NCI-H1092 (cell line): ENCODE measurements around the gene CLCA2.

Source experiments
- DNase-seq: peaks from one replicate; lab custom pipeline; 2025; lab: John Stamatoyannopoulos, UW

The CLCA2 gene

DNA sequence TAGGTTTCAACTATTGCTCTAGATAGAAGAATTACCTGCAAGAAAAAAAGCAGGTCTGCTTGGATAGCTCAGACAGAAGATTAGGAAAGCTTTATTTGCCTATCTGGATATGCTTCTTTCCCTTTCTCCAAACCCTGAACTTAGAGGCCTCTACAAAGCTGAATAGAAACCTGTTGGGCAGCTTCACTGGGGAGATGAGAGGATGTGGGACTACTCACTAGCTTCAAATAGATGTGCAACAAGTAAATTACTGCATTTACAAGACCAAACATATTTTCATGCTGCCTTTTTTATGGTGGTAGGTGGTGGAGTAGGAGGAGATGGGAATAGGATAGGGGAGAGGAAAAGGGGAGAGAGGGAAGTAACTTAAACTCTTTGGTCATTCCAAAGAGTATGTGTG lies 6.4 kb downstream of the CLCA2 start:
- DNase-seq, result no peak

DNA sequence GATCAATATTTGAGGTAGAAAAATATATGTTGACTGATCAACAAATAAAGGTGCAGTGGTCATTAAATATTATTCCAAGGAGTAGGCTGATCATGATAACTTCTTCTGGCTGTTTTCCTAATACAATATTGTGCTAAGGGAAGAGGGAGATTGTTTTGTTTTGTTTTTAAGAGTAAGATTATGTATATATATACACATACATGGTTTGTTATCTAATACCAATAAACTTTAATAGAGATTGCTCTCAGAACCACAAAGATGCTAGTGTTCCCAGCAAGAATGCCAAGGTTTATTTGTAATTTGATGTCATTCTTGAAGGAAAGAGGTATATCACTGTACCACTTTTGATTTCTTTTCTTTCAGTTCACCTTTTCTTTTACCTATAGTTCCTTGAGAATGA lies 10.1 kb downstream of the CLCA2 start:
- no peak for DNase-seq

DNA sequence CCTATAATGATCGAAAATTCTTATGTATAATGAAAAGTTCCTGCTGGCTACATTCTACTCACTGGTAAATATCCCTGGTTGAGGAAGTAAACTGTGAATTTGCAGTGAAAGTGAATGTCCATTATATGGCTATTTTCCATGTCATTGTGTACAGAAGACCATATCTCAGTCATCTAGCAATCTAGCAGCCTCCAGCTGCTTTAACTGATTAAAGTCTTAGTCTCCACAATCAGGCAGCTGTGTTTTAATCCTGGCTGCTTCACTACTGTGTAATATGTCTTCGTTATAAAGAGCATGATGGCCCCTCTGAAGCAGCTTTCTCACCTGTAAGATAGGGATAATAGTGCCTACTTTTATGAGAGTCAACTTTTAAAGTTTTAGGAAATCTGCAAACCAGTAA lies 11.4 kb downstream of the CLCA2 start:
- no peak for DNase-seq

DNA sequence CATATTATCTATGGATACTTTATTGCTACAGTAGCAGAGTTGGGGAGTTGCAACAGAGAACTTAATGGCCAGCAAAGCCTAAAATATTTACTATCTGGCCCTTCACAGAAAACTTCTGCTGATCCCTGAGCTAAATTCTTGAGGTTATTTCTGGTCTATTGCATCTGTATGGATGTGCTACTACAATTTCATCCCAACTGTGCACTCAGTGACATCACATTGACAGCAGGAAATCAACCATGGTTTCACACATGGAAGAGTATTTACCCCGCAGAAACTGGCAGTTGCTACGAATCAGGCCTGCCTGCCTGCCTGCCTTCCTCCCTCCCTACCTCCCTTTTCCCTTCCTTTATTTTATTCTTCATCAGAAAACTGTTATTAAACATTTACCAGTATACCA lies 12.1 kb downstream of the CLCA2 start:
- DNase-seq, result no peak

DNA sequence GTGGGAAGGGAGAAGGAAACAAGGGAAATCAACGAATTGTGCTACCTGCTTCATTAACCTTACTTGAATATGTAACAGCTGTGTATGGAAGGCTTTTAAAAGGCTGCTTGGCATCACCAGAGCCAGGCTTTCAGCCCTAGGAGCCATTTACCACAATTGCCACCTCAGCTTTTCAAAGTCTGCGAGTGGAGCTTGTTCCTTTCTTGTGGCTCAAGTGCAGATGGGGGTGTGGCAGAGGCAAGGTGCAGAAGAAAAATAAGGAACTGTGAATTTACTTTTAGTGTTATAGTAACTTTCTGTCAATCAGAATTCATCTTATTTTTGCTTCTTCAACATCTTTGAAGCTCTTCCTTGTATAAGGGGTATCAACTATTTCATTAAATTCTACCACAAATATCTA lies 17.6 kb downstream of the CLCA2 start:
- DNase-seq, result no peak

DNA sequence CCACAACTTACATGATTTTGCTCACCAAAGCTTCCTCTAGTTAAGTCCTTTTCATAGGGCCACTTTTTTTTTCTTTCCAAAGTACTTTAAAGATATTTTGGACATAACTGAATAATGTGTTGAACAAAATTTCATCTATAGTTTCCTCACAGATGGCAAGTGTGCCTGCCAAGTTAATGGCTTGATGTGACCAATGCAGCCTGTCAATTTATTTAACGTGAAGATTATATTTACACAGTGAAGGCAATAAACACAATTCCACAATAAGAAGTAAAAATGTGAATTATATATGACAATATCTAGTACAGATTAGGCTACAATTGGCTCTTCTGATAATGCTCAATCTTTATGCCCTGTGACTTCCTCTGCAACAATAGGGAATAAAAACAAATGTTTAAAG lies 18.0 kb downstream of the CLCA2 start:
- DNase-seq, result no peak

DNA sequence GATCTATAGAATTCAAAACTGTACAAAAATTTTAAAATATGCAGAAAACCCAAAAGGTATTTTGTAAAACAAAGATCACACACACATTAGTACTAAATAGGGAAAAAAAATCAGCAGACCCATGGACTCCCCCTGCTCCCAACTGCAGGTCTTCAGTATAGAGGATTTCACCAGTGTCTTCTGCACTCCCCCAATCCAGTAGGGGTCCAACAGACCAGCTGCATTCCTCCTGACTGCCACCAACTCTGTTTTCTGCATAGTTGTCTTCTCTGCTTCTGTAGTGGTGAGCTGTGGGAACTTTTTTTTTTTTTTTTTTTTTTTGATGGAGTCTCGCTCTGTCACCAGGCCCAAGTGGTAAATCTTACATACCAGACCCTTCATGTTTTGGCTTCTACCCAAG lies 21.9 kb downstream of the CLCA2 start:
- no peak for DNase-seq

DNA sequence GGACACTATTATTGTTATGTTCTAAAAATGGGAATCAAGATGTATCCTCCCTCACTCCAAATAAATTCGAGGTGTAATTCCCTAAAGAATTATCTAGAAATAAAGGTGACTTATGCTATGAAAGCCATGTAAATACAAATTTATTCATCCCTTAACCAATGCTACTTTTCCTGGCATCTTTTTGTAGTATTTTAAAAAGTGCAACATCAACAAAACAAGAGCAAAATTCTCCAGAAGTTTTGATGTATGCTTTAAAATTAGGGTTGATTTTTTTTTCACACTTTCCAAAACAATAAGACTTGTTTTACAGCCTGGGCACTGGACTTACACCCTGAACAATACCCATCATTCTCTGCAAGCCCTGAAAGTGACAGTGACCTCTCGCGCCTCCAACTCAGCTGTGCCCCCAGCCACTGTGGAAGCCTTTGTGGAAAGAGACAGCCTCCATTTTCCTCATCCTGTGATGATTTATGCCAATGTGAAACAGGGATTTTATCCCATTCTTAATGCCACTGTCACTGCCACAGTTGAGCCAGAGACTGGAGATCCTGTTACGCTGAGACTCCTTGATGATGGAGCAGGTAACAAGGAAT lies 23.3 kb downstream of the CLCA2 start:
- DNase-seq, result no peak

DNA sequence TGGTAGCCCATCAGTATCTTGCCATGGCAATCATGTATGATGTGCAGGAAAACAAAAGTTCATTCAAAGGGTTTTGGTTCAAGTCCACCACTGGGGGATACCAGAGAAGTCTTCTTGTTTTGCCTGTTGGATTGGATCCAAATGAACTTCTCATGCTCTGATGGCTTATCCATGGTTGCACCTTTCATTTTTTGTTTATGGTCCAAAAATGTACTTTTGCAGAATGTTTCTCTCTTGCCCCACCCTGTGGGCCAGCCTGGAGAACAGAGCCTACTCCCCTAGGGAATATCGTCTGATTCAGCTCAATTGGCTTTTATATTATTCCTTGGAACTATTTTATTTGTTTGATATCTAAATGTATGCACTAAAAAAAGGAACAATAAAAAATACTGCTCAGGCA lies 24.7 kb downstream of the CLCA2 start:
- no peak for DNase-seq

DNA sequence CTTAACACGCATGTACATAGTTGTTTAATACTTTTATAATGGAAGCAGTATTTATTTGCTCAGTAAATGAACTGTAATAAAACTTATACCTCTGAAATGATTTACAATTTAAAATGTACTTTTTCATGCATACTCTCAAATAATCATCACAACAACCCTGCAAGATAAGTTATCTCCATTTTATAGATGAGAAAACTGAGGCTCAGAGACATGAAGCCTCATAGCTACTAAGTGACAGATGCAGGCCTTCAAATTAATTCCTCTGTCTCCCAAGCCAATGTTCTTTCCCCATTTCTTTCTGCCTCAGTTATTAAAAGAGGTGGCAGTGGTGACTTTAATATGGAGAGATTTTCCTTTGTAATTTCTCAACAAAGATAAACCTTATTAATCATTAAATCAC lies 25.1 kb downstream of the CLCA2 start:
- DNase-seq, result no peak

DNA sequence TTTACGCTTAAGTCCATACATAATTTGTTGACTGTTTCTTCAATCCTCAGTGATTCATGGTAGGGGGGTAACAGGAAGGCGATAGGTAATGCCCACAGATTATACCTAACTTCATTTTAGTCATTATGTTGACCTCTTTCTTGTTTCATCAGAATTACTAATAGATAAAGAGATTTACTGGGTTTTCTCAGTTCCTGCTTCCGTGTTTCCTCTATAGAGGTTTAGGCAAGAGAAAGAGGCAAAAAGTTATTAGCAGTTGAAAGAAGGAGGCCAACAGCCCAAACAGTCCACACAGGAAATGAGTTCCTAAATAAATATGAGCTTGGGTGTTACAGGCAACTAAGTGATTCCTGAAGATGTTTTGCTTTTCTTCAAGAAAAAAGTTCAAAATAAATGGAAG lies 26.9 kb downstream of the CLCA2 start:
- DNase-seq, result no peak

DNA sequence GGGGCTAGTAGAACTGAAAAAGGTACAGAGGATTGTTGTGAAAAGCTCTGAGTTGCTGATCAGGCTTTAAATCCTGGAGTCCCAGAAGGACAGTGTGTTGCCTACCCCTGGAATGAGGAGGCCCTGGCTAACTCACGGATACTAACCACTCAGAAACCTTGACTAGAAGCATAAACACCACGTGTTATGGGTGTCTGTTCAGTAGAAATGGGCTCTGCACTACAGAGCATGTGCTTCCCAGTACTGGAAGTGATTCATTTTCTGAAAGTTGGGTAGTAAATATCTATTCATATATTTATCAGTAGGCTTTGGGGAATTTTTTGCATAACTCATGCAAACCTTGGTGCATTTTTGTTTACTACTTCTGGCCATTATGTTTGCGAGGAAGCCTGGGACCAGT lies 29.7 kb downstream of the CLCA2 start:
- no peak for DNase-seq

DNA sequence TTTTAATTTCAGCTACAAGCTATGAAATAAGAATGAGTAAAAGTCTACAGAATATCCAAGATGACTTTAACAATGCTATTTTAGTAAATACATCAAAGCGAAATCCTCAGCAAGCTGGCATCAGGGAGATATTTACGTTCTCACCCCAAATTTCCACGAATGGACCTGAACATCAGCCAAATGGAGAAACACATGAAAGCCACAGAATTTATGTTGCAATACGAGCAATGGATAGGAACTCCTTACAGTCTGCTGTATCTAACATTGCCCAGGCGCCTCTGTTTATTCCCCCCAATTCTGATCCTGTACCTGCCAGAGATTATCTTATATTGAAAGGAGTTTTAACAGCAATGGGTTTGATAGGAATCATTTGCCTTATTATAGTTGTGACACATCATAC lies 31.1 kb downstream of the CLCA2 start:
- no peak for DNase-seq

DNA sequence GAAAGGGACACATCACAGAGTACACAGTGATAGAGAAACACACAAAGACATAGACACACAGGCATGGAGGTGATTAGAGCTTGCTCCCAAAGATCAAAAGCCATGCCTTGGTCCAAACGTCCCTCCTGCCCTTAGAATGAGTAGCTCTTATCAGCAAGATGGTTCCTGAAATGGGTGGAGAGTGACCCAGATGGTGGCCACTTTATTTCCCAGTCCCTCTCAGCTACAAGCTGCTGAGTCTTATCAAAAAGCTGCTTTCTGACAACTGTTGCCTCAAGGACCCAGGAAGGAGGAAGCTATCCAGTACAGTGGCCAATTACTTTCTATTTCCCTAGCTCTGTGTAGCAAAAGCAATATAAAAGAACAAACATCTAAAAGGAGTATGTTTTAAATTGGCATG lies 37.0 kb downstream of the CLCA2 start:
- no peak for DNase-seq

DNA sequence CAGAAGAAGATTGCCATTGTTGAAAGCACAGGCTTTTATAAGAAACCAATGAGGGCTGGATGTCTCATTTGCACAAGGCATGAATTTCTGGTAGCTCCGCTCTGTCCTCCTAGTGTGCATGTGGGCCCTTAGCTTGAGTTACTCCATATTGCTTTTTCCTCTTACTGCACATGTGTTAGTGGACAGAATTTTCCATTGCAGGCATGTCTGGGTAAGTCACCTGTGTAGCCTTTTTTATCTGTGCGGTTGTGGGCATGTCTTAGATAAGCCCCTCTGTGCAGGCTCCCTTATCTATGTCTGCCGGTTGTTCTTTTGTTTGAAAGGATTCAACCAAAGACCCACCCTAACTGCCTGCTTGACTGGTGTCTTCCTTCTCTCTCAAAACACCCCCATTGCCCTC lies 37.5 kb downstream of the CLCA2 start:
- no peak for DNase-seq

DNA sequence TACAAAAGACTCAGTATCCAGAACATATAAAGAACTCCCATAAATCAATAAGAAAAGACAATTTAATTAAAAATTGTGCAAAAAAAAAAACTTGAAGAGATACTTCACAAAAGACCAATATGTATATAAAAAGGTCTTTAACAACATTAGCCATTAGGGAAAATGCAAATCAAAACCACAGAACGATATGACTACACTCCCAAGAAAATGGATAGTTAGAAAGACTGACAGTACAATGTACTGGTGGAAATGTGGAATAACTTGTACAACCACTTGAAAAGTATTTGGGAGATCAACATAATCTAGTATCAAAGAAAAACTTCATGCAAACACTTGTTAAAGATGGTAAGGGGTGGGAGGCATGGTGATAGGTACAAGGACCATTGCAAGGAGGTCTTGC lies 40.8 kb downstream of the CLCA2 start:
- DNase-seq, result no peak

DNA sequence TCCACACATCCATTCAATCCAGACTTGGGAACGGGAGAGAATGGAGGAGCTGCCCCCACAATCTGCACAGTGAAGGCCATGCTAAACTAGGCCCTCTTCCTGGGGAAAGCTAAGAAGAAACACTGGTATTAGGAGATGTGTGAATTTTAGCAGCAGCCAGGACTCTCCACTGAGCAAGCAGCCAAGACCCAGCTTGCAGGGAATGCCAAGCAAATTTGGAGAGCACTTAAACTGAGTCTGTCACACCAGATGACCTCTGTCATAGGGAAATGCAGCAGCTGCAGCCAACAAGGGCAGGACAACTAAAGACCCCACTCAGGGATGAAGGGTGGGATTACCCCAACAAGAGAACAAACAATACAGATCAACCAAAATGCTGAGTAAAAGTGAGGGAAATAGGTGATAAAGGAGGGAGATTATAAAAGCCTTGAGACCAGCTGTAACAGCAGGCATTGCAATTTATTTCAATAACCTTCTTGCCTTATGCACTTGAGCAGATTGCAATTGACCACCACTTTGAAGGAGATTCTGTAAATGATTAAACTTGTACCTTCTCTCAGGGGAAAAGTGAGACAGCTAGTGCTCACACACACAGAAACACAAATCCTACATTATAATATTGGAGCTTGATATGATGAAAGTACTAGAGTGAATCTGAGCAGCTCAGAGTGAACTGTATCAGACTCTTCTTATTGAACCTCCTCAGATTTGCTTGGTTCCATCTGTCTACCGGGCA lies 42.3 kb downstream of the CLCA2 start:
- DNase-seq, result no peak

DNA sequence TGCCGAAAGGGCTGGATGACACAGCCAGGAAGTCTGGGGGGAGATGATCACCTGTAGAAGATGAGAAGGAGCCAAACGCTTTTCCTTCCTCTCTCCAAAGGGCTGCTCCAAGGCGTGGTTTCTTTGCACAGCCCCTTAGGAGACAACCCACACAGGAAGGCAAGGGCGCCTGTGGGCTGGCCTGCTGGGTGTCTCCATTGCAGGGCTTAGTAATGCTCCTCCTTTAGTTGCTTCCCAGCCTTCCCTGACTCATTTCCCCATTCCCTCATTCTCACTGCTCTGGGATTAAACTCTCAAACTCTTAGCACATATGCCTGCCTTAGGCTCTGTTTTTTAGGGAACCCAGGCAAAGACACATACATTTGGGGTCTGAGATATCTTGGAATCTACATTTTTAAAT lies 43.0 kb downstream of the CLCA2 start:
- DNase-seq, result no peak

DNA sequence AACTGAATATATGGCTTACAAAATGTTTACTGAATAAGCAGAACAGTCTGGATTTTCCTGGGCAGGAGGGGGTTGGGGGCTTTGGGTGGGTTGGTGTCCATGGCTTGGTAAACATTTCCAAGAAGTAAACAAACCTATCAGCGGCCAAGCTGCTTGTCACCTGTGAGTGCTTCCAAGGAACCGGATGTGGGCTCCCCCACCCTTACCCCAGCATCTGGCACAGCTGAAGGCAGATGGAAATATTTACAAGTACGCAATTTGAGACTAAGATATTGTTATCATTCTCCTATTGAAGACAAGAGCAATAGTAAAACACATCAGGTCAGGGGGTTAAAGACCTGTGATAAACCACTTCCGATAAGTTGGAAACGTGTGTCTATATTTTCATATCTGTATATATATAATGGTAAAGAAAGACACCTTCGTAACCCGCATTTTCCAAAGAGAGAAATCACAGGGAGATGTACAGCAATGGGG lies 44.6 kb downstream of the CLCA2 start, which contains the start of gene CLCA1:
Gene CLCA1 (plus strand): TSS at position 427 of the 477 bp plus-strand sequence. CDS start 45 bp downstream, at position 472.
- DNase-seq, result no peak

DNA sequence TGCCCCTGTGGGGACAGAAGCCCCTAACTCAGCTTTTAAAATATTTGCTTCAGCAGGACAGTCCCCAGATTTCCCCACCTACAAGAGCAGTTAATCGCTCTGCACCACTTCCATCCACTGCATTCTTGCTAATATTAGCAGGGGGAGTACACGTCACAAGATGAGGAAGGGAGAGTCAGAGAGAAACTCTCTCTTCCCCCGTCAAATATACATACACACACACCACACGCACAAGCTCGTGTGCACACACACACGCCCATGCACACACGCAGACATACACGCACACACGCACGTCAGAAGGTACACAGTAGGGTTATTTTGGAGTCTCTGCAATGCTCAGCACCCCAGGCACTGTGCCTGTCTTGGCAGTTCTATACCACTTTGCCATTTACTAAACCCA lies 46.9 kb downstream of the CLCA2 start:
- DNase-seq, result no peak

DNA sequence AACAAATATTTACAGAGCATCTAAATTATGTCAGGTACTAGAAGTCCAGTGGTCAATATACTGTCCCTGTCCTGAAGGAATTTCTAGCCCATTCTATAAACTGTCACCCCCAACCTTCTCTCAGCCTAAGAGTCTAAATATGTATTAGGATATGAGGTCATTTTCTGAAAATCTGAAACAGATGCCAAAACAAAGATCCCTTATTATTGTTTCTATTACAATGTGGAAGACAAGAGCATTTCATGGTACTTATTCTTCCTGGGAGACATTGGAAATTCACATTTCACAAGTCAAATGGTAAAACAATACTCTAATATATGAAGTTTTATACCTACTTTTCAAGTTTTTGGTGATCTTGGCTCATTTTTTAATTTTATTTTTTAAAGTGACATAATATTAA lies 47.3 kb downstream of the CLCA2 start:
- DNase-seq, result no peak

DNA sequence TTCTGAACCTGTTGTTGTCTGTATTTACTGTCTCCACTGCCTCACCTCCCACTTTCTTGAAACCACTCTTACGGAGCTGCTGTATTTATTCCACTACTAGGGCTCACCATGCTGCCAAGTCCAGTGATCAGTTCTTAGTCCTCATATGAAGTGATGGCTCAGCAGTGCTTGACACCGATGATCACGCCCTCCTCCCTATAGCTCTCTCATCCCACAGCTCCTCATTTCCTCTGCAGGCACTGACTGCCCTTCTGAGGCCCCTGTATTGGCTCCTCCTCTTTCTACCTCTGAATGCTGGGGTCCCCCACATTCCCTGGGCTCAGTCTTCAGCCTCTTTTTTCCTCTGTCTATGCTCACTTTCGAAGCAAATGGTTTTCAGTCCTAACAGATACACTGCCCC lies 48.2 kb downstream of the CLCA2 start:
- DNase-seq, result no peak

DNA sequence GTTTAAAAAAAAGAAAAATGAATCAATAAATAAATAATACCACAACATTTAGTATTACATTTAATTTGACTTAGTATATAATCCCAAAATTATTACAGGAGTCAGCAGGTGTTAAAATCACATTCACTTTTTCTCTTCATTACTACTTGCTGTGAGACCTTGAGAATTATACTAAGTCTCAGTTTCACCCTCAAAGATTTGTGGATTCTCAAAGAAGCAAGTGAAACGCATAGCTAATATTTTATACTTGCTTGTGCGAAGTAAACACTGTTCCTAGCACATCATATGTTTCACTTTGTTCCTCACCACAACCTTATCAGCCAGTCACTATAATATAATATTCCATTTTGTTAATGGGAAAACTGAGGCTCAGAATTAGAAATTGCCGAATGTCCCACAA lies 48.8 kb downstream of the CLCA2 start:
- DNase-seq, result no peak

DNA sequence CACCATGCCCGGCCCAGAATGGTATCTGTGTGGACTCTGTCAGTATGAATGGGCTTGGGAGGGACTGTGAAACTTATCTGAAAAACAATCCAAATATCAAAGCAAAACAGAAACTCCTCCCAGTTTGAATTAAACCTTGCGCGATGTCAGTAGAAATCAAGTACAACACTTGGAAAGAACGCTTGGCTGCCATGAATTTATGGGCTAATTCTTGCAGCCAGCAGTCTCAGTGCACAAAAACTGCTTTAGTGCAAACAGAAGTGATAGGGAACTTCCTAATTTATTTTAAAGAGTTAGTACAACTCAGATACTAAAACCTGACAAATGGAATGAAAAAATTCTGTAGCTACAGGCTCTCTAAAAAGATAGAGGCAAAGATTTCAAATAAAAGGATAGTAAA lies 53.3 kb downstream of the CLCA2 start:
- DNase-seq, result no peak
